ENCODE results near the gene UTP25.

DNA sequence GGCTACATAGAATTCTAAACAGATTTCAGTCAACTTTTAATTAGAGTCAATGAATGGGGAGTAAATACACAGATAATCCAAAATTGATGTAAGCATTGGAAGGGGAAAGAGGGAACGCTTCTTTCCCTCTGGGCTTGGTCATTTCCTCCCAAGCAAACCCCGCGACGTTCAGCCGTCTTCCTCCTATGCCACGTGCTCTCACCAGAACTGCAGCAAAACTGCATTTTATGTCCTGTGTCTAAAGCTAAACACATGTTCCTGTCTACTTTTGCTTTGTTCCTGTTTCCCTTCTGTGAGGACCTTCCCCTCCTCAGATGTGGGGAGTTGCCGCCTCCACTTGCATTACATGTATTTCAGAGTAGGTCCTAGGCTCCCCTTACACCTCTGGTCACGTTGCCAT is 27.2 kb downstream of the UTP25 start:
- TF ChIP-seq, protein P1, sequence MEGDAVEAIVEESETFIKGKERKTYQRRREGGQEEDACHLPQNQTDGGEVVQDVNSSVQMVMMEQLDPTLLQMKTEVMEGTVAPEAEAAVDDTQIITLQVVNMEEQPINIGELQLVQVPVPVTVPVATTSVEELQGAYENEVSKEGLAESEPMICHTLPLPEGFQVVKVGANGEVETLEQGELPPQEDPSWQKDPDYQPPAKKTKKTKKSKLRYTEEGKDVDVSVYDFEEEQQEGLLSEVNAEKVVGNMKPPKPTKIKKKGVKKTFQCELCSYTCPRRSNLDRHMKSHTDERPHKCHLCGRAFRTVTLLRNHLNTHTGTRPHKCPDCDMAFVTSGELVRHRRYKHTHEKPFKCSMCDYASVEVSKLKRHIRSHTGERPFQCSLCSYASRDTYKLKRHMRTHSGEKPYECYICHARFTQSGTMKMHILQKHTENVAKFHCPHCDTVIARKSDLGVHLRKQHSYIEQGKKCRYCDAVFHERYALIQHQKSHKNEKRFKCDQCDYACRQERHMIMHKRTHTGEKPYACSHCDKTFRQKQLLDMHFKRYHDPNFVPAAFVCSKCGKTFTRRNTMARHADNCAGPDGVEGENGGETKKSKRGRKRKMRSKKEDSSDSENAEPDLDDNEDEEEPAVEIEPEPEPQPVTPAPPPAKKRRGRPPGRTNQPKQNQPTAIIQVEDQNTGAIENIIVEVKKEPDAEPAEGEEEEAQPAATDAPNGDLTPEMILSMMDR (conservative IDR thresholded peaks at IDR 0.05; ENCODE audit: low read depth in 2 of 2) = no peak
- TF ChIP-seq, protein P2, sequence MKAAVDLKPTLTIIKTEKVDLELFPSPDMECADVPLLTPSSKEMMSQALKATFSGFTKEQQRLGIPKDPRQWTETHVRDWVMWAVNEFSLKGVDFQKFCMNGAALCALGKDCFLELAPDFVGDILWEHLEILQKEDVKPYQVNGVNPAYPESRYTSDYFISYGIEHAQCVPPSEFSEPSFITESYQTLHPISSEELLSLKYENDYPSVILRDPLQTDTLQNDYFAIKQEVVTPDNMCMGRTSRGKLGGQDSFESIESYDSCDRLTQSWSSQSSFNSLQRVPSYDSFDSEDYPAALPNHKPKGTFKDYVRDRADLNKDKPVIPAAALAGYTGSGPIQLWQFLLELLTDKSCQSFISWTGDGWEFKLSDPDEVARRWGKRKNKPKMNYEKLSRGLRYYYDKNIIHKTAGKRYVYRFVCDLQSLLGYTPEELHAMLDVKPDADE (IDR thresholded peaks at IDR 0.05) = no peak
- TF ChIP-seq POLR2AphosphoS5 (IDR thresholded peaks at IDR 0.05; ENCODE audit: low read depth) = no peak
- TF ChIP-seq EZH2 (IDR thresholded peaks at IDR 0.05; ENCODE audit: low read depth, unreplicated experiment) = no peak
- no peak for TF ChIP-seq EZH2phosphoT487 (IDR thresholded peaks at IDR 0.05; ENCODE audit: unreplicated experiment)
- TF ChIP-seq JUNB (IDR thresholded peaks at IDR 0.05; ENCODE audit: unreplicated experiment) = no peak
- TF ChIP-seq CREB1 (CRISPR knock-in tag; IDR thresholded peaks at IDR 0.05; ENCODE audit: low read depth) = no peak
